NCI-H1092 treated with DMSO at 0.1 percent for 48 hours (cell line): ENCODE data around the gene ENKUR.

Source experiments
- DNase-seq: peaks from one replicate; lab custom pipeline; 2025; lab: John Stamatoyannopoulos, UW

ENKUR gene, protein sequence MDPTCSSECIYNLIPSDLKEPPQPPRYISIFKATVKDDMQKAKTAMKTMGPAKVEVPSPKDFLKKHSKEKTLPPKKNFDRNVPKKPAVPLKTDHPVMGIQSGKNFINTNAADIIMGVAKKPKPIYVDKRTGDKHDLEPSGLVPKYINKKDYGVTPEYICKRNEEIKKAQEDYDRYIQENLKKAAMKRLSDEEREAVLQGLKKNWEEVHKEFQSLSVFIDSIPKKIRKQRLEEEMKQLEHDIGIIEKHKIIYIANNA

DNA sequence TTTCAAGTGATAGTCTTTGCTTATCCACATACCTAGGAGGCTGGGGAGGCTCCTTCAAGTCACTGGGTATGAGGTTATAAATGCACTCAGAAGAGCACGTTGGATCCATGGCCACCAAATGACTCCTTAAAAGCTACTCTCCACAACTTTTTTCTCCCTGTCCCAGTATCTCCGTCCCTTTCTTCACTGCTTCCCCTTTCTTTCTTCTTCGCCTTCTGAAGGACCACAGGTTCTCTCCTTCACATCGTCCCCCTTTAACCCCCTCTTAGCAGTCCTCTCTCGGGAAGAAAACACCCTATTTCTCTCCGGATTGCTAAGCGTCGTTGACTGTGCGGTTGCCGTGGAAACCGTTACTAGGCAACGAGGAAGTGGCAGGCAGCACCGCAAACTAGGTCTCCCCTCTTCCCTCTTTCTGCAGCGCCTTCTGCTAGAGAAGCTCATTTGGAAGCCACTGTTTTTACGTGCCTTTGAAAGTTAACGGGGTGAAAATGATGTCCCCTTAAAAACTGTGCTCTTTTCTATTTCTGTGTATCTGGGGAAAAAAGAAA, at the start of gene ENKUR:
TSS of gene ENKUR (minus strand) at position 331 of the 548 bp plus-strand sequence. CDS start at position 109, 222 bp downstream.
- DNase-seq, result peak; percentile 96

- no peak for DNase-seq
Measured at GRCh38 chr10:25064401-25064800, 48.4 kb upstream of the ENKUR start.

GRCh38 chr10:25063644-25064043, 47.7 kb upstream of the ENKUR start:
- DNase-seq, result no peak

DNA sequence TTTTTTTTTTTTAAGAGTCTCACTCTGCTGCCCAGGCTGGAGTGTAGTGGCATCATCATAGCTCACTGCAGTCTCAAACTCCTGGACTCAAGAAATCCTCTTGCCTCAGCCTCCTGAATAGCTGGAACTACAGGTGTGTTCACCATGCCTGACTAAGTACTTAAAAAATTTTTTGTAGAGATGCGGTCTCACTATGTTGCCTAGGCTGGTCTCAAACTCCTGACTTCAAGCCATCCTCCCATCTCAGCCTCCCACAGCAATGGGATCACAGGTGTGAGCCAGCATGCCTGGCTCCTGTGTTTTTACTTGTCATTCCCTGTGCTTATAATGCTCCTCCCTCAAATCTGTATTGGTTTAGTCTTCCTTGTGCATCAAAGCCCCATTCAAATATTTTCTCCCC, 47.2 kb upstream of the ENKUR start:
- DNase-seq, result no peak

- no peak for DNase-seq
Measured at GRCh38 chr10:25061711-25062449, 45.9 kb upstream of the ENKUR start.

GRCh38 chr10:25061125-25061524, 45.2 kb upstream of the ENKUR start:
- no peak for DNase-seq

GRCh38 chr10:25059990-25060389, 44.0 kb upstream of the ENKUR start:
- no peak for DNase-seq

- no peak for DNase-seq
Measured at GRCh38 chr10:25057886-25058285, 41.9 kb upstream of the ENKUR start.

- no peak for DNase-seq
Measured at GRCh38 chr10:25056726-25057125, 40.8 kb upstream of the ENKUR start.

- no peak for DNase-seq
Measured at GRCh38 chr10:25052012-25052411, 36.1 kb upstream of the ENKUR start.

DNA sequence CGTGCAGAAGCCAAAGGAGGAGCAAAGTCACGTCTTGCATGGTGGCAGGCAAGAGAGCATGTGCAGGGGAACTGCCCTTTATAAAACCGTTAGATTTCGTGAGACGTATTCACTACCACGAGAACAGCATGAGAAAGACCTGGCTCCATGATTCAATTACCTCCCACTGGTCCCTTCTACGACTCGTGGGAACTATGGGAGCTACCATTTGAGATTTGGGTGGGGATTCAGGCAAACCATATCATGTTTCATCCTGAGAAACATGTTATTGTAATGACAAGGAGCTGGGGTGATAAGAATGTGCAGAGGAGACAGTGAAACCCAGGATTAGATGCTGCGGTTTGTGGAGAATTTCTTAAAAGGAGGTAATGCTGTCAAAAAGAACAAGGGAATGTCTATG, 34.4 kb upstream of the ENKUR start:
- DNase-seq, result no peak

- no peak for DNase-seq
Measured at GRCh38 chr10:25049966-25050365, 34.0 kb upstream of the ENKUR start.

- no peak for DNase-seq
Measured at GRCh38 chr10:25048450-25048849, 32.5 kb upstream of the ENKUR start.

DNA sequence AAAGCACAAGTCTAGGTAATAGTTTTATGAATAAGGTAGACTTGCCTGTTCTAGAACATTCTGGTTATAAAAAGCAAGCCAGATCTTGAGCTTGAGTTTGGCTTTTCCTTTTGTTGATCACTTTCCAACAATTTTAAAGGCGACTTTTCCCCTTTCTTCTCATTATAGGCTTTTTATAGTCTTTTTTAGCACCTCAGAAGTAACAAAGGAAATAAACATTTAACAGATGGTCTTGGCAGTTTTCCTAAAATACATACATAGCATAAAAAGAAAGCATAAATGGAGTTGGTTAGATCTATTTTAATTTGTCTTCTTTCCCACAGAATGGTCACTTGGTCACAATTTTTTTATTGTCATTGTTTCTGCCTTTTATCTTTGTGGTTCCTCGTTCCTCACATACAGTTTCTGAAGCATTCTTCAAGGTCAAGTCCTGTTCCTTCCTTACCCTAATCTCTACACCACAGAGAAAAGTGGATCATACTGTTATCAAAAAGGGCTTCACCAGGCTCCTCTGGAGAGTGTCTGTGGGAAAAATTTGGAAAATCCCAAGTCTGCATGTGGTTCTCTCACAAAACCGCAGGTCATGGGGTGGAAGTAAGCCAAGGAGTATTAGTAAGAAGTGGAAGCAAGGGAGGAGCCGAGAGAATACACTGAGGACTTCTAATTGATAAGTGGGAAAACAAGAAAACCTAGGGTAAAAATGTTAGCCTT, 31.8 kb upstream of the ENKUR start:
- no peak for DNase-seq

- DNase-seq, result no peak
Measured at GRCh38 chr10:25047088-25047487, 31.1 kb upstream of the ENKUR start.

DNA sequence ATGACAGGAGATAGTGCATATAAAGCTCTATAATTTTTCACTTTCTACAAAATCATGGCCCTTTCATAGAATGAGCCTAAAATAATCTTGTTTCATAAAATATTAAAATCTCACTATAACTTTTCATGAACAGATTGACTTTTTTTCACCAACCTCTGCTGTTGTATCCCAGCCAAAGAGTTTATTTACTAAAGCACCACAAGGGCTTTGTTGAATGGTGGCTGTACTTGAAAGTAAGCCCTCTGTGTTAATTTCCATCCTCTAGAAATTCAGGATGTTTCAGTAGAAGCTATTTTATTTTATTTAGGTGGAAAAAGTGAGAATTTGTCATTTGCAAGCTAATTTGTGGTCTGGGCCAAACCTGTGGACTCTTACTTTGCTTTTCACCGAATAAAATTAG, 30.7 kb upstream of the ENKUR start:
- no peak for DNase-seq

GRCh38 chr10:25039531-25039930, 23.6 kb upstream of the ENKUR start:
- no peak for DNase-seq

DNA sequence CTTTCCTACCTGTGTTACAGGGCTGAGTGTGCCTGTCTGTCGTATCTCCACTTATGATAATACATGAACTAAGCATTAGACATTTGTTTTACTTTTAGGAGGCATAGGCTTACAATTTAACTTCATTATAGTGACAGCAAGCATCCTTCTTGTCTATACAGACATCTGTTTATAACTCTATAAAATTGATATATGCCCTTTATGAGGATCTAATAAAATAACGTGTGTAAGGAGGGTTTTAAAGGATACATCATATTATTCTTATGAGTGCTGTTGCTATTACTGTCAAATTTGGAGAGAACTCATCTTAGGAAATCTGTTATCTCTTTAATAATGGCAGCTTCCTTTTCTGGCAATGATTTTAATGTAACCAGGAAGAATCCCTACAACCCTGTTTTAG, 22.4 kb upstream of the ENKUR start:
- DNase-seq, result no peak

- DNase-seq, result no peak
Measured at GRCh38 chr10:25036381-25036780, 20.4 kb upstream of the ENKUR start.

GRCh38 chr10:25029519-25029918, 13.6 kb upstream of the ENKUR start:
- no peak for DNase-seq

DNA sequence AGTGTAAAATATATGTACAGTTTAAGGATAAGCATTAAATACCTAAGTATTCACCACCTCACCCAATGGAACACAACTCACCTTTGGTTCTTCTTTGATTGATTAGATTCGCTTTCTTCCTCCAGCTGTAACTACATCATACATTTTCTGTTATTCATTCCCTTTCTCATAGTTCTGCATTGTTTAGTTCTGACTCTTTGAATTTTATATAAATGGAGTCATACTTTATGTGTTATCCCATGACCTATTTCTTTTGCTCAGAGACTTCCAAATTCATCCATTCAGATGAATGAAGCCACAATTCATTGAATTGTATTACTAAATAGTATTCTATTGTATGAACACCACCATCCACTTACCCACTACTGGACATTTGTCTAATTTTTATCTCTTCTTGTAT, 12.8 kb upstream of the ENKUR start:
- no peak for DNase-seq

DNA sequence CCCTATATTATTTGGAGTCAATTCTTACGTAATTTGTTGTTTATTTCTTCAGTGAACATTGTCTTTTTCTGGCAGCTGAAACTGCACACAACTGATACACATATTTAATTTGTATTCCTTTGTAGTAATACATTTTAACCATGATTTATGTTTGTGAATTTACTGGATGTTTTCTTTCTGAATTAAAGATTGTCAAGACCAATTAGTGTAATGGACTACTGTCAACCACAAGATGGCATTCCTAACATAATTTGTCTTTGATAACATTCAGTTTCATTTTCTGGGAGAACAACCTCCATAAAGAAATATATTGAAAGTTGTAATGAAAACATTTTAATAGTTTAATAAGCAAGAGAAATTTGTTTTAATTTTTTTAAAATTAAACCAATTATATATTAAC, 10.5 kb upstream of the ENKUR start:
- no peak for DNase-seq

DNA sequence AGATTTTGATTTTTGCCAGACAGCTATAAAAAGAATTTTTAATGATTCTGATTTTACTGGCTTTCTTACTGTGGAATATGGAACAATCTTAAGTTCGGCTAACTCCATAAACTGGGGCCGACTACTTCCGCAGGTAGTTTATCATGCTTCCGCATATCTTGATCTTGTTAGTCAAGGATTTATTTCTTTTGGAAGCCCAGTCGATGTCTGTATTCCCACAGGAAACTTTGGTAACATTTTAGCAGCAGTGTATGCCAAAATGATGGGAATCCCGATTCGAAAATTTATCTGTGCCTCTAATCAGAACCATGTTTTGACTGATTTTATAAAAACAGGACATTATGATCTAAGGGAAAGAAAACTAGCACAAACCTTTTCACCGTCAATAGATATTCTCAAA, 8.6 kb upstream of the ENKUR start:
- DNase-seq, result no peak
